ENCODE measurements around the gene ABHD14A.

Gene ABHD14A

GRCh38 chr3:51941798-51942602 lies 32.9 kb upstream of the ABHD14A start, which contains the start of the genes PARP3 and RRP9:
TSS of gene PARP3 (plus strand) at chr3:51942363. CDS start at chr3:51943356, 993 bp downstream.
TSS of gene RRP9 (minus strand) at chr3:51941904. CDS start at chr3:51941867, 37 bp downstream.
- peak; percentile 100 for DNase-seq

DNA sequence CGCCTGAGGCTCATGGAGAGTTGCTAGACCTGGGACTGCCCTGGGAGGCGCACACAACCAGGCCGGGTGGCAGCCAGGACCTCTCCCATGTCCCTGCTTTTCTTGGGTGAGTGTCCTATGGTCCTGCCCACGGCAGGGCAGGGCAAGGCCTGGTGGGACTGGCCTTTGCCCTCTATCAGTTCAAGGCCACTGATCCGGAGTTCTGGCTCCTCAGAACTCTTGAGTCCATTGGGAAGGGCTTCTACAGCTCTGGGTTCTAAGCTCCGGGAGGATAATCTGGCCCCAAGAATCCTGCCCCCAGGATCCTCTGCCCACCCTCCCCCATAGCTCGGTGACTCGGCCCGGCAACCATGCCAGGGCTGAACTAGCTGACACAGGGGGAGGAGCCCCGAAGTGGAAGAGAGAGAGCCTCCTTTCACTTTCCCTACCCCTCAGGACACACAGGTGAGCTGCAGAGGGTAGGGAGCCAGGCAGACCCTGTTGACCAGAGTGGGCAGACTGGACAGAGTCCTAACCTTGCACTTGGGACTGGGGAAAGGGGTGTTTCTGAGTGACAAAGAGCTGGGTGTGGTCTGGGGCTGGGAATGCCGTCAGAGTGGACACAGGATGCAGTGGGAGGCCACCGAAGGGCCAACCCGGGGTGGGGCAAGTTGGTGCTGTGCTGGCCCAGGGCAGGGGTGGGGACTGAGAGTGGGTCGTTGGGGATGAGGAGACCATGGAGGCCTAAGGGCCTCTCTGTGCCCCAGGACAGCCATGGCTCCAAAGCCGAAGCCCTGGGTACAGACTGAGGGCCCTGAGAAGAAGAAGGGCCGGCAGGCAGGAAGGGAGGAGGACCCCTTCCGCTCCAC lies 32.0 kb upstream of the ABHD14A start:
- DNase-seq: peak; percentile 67

DNA sequence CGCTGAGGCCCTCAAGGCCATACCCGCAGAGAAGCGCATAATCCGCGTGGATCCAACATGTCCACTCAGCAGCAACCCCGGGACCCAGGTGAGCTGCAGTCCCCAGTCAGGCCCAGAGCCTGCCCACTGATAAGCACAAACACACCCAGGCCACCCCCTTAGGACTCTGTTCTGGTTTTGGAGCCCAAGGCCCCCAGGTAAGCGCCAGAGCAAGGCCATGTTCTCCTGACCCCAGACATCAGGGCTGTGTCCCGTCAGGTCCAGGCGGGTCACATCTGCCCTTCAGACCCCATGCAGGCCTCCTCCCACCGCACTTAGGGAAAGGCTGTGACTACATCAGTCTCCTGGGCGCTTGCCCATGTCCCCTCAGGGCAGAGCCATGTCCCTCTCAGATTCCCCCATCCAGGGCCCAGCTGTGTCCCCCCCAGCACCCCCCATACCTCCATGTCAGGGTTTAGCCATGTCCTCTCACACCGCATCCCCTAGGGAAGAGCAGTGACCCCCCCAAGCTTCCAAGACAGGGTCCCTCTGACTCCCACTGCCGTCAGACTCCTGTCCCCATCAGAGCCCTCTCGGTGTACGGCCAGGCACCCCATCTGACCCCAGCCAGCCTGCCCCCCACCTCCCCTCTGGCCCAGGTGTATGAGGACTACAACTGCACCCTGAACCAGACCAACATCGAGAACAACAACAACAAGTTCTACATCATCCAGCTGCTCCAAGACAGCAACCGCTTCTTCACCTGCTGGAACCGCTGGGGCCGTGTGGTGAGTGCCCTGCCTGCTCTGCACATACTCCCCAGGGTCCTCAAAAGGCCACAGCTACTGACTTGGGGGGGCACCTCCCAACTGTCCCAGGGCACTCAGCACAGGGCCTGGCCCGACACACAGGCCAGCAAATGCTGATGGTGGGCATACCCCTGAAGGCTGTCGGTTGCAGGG lies 31.1 kb upstream of the ABHD14A start:
- no peak for DNase-seq

- no peak for DNase-seq
Observed at GRCh38 chr3:51944451-51945021, 30.3 kb upstream of the ABHD14A start.

GRCh38 chr3:51945031-51945840 lies 29.6 kb upstream of the ABHD14A start:
- no peak for DNase-seq

GRCh38 chr3:51945926-51946705 lies 28.7 kb upstream of the ABHD14A start:
- DNase-seq: no peak

DNA sequence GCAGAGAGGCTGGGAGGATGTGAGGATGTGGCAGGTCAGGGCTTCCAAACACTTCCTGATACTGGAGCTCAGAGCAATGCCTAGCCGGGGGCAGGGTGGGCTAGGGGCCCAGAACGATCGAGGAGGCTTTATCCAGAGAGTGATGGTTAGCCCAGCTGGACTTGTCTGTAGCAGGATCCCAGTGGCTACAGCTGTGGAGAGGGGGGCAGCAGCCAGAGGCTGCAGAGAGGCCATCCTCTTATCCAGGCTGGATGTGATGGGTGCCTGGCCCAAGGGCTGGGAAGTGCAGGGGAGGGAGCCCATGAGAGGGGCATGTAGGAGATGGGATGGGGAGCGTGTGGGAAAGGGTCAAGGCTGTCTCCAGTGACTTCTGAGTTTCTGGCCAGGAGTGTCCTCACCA lies 28.1 kb upstream of the ABHD14A start:
- no peak for DNase-seq

DNA sequence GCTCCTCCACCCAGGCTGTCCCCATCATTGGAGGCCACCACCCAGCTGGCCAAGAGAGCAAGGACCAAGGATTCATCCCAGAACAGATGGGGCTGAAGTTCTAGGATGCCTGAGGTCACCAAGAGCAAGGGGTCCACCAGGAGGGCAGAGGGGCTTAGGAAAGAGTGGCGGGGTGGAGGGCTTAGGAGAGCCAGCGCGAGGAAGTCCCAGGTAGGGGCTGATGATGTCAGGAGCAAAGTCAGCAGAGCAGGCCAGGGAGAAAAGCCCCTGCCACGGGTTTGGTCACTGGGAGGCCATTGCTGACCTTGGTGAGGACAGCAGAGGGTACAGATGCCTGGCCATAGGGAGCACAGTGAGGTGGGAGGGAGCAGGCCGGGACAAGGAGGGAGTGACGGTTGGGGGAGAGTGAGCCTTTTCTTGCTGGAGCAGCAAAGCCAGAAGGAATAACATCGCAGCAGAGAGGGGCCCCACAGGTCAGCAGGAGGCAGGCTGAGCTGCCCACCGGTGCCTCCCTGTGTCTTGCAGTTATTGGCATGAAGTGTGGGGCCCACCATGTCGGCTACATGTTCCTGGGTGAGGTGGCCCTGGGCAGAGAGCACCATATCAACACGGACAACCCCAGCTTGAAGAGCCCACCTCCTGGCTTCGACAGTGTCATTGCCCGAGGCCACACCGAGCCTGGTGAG lies 27.5 kb upstream of the ABHD14A start:
- DNase-seq: no peak

DNA sequence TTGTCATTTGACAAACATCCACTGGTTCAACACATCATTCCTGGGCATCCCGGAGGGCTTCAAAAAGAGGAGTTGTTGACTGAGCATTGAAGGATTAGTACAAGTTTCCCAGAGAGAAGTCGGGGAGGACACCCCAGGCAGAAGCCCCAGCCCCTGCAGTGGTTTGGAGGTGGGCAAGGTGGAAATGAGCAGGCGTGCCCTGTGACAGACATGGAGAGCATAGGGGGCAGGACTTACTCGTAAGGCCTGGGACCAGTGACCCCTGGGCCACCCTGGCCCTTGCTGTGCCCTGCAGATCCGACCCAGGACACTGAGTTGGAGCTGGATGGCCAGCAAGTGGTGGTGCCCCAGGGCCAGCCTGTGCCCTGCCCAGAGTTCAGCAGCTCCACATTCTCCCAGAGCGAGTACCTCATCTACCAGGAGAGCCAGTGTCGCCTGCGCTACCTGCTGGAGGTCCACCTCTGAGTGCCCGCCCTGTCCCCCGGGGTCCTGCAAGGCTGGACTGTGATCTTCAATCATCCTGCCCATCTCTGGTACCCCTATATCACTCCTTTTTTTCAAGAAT lies 26.8 kb upstream of the ABHD14A start:
- no peak for DNase-seq

- DNase-seq: no peak
Observed at GRCh38 chr3:51949121-51949520, 25.7 kb upstream of the ABHD14A start.

DNA sequence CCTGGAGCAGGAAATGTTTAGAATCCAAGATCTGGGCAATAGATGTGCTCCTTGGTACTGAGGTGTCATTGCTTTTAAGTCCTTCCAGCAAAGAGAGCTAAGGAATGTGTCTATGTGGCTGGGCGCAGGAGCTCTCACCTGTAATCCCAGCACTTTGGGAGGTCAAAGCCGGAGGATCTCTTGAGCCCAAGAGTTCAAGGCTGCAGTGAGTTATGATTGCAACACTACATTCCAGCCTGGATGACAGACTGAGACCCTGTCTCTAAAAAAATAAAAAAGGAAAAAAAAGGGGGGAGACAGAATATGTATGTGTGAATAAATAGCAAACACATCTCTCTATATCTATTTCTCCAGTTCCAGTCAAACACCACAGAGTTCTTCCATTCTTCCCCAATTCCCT lies 24.0 kb upstream of the ABHD14A start:
- no peak for DNase-seq

DNA sequence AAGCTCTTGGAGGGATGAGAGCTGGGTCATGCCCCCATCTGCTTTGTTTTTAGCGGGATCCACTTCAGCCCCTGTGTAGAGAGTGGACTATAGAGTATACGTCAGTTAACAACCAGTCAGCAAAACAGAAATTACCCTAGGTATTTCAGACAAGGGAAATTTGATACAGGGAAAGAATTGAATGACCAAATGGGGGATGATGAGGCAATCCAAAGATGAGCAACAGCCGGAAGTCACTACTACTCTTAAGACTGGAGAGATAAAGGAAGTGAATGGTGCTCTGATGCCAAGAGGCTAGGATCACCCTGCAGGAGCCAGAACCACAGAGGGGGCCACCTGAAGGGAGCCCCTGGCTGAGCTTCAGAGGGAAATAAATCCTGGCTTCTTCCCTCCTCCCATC lies 21.4 kb upstream of the ABHD14A start:
- DNase-seq: peak; percentile 71

- DNase-seq: no peak
Observed at GRCh38 chr3:51954105-51954504, 20.8 kb upstream of the ABHD14A start.

DNA sequence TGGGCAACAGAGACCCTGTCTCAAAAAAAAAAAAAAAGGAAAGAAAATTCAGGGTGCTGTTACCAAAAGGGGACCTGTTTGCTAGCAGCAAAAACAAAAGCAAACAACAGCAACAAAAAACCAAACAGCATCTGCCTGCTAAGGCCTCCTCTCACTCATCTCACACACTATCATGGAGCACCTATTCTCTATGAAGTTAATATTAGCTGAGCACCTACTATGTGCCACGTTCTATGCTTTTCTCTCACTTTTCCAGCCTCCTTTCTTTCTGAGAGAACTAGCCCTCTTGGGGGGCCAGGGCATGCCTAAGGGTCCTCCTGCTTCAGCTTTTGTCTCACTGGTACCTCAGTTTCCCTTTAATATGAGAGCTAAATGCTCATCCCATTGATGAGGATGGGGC lies 20.2 kb upstream of the ABHD14A start:
- no peak for DNase-seq

DNA sequence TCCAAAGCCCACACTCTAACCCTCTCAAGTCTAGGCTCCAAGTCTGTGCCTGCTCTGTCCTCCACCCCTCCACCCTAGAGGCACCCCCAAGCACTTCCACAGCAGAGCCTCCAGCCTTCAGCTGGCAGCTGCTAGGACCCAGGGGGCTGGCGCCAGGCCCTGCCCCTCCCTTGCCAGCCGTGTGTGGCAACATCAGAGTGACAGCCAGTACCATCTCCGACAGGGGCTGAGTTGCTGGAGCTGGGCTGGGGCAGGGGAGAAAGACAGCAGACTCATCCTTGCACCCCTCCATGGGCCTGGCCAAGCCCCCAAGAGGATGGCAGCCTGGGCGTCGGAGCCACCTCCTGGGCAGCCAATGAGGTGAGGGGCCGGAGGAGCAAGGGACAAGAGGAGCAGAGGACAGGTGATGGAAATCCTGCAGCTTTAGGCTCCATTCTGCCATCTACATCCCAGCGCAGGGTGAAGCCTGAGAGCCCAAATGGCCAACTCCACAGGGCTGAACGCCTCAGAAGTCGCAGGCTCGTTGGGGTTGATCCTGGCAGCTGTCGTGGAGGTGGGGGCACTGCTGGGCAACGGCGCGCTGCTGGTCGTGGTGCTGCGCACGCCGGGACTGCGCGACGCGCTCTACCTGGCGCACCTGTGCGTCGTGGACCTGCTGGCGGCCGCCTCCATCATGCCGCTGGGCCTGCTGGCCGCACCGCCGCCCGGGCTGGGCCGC lies 19.5 kb upstream of the ABHD14A start, which contains the start of gene GPR62:
TSS of gene GPR62 (plus strand) at position 207 of the 718 bp plus-strand sequence. CDS start at position 479, 272 bp downstream.
- no peak for DNase-seq

DNA sequence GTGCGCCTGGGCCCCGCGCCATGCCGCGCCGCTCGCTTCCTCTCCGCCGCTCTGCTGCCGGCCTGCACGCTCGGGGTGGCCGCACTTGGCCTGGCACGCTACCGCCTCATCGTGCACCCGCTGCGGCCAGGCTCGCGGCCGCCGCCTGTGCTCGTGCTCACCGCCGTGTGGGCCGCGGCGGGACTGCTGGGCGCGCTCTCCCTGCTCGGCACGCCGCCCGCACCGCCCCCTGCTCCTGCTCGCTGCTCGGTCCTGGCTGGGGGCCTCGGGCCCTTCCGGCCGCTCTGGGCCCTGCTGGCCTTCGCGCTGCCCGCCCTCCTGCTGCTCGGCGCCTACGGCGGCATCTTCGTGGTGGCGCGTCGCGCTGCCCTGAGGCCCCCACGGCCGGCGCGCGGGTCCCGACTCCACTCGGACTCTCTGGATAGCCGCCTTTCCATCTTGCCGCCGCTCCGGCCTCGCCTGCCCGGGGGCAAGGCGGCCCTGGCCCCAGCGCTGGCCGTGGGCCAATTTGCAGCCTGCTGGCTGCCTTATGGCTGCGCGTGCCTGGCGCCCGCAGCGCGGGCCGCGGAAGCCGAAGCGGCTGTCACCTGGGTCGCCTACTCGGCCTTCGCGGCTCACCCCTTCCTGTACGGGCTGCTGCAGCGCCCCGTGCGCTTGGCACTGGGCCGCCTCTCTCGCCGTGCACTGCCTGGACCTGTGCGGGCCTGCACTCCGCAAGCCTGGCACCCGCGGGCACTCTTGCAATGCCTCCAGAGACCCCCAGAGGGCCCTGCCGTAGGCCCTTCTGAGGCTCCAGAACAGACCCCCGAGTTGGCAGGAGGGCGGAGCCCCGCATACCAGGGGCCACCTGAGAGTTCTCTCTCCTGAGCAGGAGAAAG lies 18.7 kb upstream of the ABHD14A start:
- peak; percentile 48 for DNase-seq

GRCh38 chr3:51957520-51958205 lies 17.2 kb upstream of the ABHD14A start:
- DNase-seq: no peak

Data from fibroblast of skin of right biceps (primary cell).